ENCODE data around the gene PITHD1. TPM values are rescaled to one million over a fixed set of nuclear protein-coding genes. Genes with fewer than 3 reads are reported as not detected.
A peak's percentile ranks its signal among the peaks of the same experiment; 100 is the strongest.
"Not testable (repeated sequence)": the region's sequence is repeated elsewhere in the genome, so short reads cannot be mapped to it uniquely, and the experiment has no call there.

The PITHD1 gene
- total RNA-seq, 4 donors from 2014 or later = 36.7 to 40.6 (median 38.9) TPM

- no peak for DNase-seq
- Histone ChIP-seq H3K27me3 (no peaks in the 10 kb centered on the region), H3K27ac (peak overlapping the region; percentile 78 to 90 (median 86)), H3K9me3 (no peaks in the 10 kb centered on the region), H3K4me1 (peaks cover 11 to 41% (median 35%) of the 10 kb centered on the region in 4 donors), H3K36me3 (peaks cover 0 to 9% (median 0%) of the 10 kb centered on the region in 4 donors), H3K4me3 (peak overlapping the region in 3 of 4 donors; percentile 66 to 87 (median 68))
- in situ Hi-C loops (cut with MboI; ENCODE audit: low pct_ligation_motif_present in 1 of 4, low pct_unique_long_range_greater_than_20kb in 1 of 4, low sequenced_read_pairs in 3 of 4) = no loop called here
- 72% methylated on average over 18 of the region's 19 CpGs; no CpG with 5 or more reads in 1 of the 2 donors for WGBS, 2 donors (ENCODE audit: low coverage in 1 of 2)
- intact Hi-C loops (cut with DNase I; ENCODE audit: low total_unique reads) = no loop called here
- TF ChIP-seq EP300 (IDR thresholded peaks at IDR 0.05; ENCODE audit: low read depth) (no peak), CTCF (IDR thresholded peaks at IDR 0.05) (no peak), POLR2A (IDR thresholded peaks at IDR 0.05) (no peak), POLR2AphosphoS5 (IDR thresholded peaks at IDR 0.05) (no peak)
Observed at GRCh38 chr1:23792151-23792945, 14.1 kb downstream of the PITHD1 start.

- no peak overlapping the region for H3K4me3 ChIP-seq
- intact Hi-C loops (cut with DNase I; ENCODE audit: low total_unique reads) = no loop called here
- in situ Hi-C loops (cut with MboI; ENCODE audit: low pct_ligation_motif_present in 1 of 4, low pct_unique_long_range_greater_than_20kb in 1 of 4, low sequenced_read_pairs in 3 of 4) = no loop called here
- TF ChIP-seq POLR2A (IDR thresholded peaks at IDR 0.05) (peak; percentile 20), POLR2AphosphoS5 (IDR thresholded peaks at IDR 0.05) (no peak), CTCF (IDR thresholded peaks at IDR 0.05) (no peak), EP300 (IDR thresholded peaks at IDR 0.05; ENCODE audit: low read depth) (no peak)
- peaks cover 0 to 2% (median 0%) of the 10 kb centered on the region in 4 donors for H3K36me3 ChIP-seq
- no peaks in the 10 kb centered on the region for H3K9me3 ChIP-seq
- peak; percentile 72 for DNase-seq
- H3K27me3 ChIP-seq = no peaks in the 10 kb centered on the region
- H3K4me1 ChIP-seq = peaks cover 11 to 43% (median 35%) of the 10 kb centered on the region in 4 donors
- 53 to 83% methylated on average over 4 to 16 of the region's 16 CpGs for WGBS, 2 donors (ENCODE audit: low coverage in 1 of 2)
- H3K27ac ChIP-seq = peak overlapping the region in 3 of 4 donors; percentile 16 to 49 (median 19)
Observed at GRCh38 chr1:23793018-23793781, 15.0 kb downstream of the PITHD1 start.

- DNase-seq = no peak
- intact Hi-C loops (cut with DNase I; ENCODE audit: low total_unique reads) (no loop called here), in situ Hi-C loops (cut with MboI; ENCODE audit: low pct_ligation_motif_present in 1 of 4, low pct_unique_long_range_greater_than_20kb in 1 of 4, low sequenced_read_pairs in 3 of 4) (no loop called here)
- H3K36me3 ChIP-seq = no peaks in the 10 kb centered on the region
- peaks cover 11 to 52% (median 43%) of the 10 kb centered on the region in 4 donors for H3K4me1 ChIP-seq
- TF ChIP-seq CTCF (IDR thresholded peaks at IDR 0.05) = no peak
- no peak for TF ChIP-seq EP300 (IDR thresholded peaks at IDR 0.05; ENCODE audit: low read depth)
- TF ChIP-seq POLR2AphosphoS5 (IDR thresholded peaks at IDR 0.05) = no peak
- no peak overlapping the region for H3K4me3 ChIP-seq
- 71% methylated on average over 21 of the region's 21 CpGs; no CpG with 5 or more reads in 1 of the 2 donors for WGBS, 2 donors (ENCODE audit: low coverage in 1 of 2)
- no peaks in the 10 kb centered on the region for H3K9me3 ChIP-seq
- H3K27me3 ChIP-seq = no peaks in the 10 kb centered on the region
- peak overlapping the region in 3 of 4 donors; percentile 16 to 49 (median 19) for H3K27ac ChIP-seq
Observed at GRCh38 chr1:23793861-23794731, 15.9 kb downstream of the PITHD1 start.

GRCh38 chr1:23794732-23795182 is 16.5 kb downstream of the PITHD1 start:
- intact Hi-C loops (cut with DNase I; ENCODE audit: low total_unique reads); H3K9me3 ChIP-seq; in situ Hi-C loops (cut with MboI; ENCODE audit: low pct_ligation_motif_present in 1 of 4, low pct_unique_long_range_greater_than_20kb in 1 of 4, low sequenced_read_pairs in 3 of 4); H3K4me3 ChIP-seq; H3K36me3 ChIP-seq; H3K27me3 ChIP-seq; DNase-seq; H3K27ac ChIP-seq: not testable (repeated sequence)
- H3K4me1 ChIP-seq = peaks cover 17 to 59% (median 49%) of the 10 kb centered on the region in 4 donors
- WGBS, 2 donors (ENCODE audit: low coverage in 1 of 2) = 79 to 100% methylated on average over 1 to 8 of the region's 9 CpGs
